ENCODE results near the gene CACTIN. TPM values are rescaled to one million over a fixed set of nuclear protein-coding genes. Genes with fewer than 3 reads are reported as not detected.
"Not testable (repeated sequence)": the region's sequence is repeated elsewhere in the genome, so short reads cannot be mapped to it uniquely, and the experiment has no call there.

The CACTIN gene
- total RNA-seq, 1 experiment from 2014 or later, result 25.3 TPM

GRCh38 chr19:3590991-3591659 lies 35.5 kb downstream of the CACTIN start:
- Histone ChIP-seq H3K9me3 (no peaks in the 10 kb centered on the region), H3K36me3 (no peaks in the 10 kb centered on the region), H3K27me3 (no peaks in the 10 kb centered on the region), H3K4me3 (no peak overlapping the region)
- DNase-seq, result no peak

DNA sequence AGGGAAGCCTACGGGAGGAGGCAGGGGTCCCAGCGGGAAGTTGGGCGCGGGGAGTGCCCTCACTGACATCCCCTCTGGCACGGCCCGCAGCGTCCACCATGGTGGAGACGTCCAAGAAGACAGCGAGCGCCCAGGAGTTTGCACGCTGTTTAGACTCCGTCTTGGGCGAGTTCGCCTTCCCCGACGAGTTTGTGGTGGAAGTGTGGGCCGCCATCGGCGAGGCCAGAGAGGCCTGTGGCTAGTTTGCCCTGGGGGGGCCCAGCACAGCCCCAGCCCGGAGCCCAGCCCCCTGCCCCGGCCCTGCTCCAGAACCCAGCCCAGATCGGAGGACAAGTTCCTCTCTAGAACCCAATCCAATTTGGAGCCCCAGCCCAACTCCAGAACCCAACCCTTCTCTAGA lies 36.6 kb downstream of the CACTIN start:
- Histone ChIP-seq H3K4me3 (no peak overlapping the region), H3K36me3 (no peaks in the 10 kb centered on the region), H3K9me3 (no peaks in the 10 kb centered on the region), H3K27me3 (0 out of 2 replicates have a peak, but pooled peaks cover 4% of the 10 kb centered on the region)
- DNase-seq, result no peak

GRCh38 chr19:3589439-3589838 lies 37.2 kb downstream of the CACTIN start:
- H3K36me3 ChIP-seq, result no peaks in the 10 kb centered on the region
- no peak overlapping the region for H3K4me3 ChIP-seq
- H3K9me3 ChIP-seq, result no peaks in the 10 kb centered on the region
- 0 out of 2 replicates have a peak, but pooled peaks cover 4% of the 10 kb centered on the region for H3K27me3 ChIP-seq
- no peak for DNase-seq

- Histone ChIP-seq H3K9me3 (no peaks in the 10 kb centered on the region), H3K27me3 (0 out of 2 replicates have a peak, but pooled peaks cover 4% of the 10 kb centered on the region), H3K36me3 (no peaks in the 10 kb centered on the region), H3K4me3 (no peak overlapping the region)
- no peak for DNase-seq
These were observed 39.8 kb downstream of the CACTIN start for GRCh38 chr19:3586707-3587346.

DNA sequence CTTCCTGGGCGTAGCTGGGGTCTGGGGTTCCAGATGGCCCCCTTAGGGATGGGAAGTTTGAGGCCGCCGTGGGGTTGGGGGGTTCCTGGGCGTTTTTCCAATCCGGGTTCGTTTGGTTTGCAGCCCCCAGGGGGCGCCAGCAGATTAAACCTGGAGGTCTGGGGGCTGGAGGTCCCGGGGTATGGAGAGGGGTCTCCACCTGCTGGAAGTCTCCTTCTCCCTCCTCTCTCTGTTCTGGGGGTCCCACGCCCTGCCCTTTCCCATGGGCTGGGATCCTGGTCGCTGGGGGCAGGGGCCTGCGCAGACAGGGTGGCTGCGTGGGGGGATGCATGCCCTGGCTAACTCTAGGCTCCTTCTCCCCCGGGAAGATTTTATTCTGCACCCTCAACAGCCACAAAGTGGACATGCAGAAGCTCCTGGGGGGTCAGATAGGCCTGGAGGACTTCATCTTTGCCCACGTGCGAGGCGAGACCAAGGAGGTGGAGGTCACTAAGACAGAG lies 40.4 kb downstream of the CACTIN start:
- Histone ChIP-seq H3K36me3 (no peaks in the 10 kb centered on the region), H3K9me3 (no peaks in the 10 kb centered on the region), H3K27me3 (0 out of 2 replicates have a peak, but pooled peaks cover 4% of the 10 kb centered on the region), H3K4me3 (no peak overlapping the region)
- no peak for DNase-seq

DNA sequence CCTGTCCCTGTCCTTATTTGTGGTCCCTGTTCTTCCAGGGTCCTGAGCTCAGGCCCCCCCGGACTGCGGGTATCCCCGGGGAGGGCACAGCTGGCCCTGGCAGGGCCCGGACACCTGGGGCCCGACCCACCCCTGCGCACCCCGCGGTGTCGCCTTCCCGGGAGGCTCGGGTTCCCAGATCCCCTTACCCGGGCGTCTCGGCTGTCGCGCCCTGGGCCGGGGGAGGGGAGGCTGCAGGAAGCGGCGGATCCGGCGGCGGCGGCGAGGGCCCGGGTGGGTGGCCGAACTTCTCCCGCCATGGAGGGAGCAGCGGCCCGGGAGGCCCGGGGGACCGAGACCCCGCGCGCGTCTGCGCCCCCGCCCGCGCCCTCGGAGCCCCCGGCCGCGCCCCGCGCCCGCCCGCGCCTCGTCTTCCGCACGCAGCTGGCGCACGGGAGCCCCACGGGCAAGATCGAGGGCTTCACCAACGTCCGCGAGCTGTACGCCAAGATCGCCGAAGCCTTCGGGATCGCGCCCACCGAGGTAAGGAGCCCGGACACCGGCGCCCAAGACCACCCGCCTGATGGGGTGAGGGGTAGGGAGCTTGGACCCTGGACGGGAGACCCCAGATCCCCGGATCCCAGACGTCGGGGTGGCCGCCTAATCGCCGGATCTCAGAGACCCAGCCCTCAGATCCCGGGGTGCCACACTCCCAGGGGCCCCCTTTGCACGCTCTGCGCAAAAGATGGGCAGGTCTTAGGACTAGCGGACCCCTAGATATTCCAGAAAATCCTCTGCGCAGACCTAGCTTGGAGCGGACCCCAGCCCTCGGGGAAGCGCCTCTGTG lies 41.1 kb downstream of the CACTIN start, which contains the start of gene GIPC3:
TSS of gene GIPC3 (plus strand) at position 178 of the 826 bp plus-strand sequence. CDS start at position 298, 120 bp downstream.
- no peaks in the 10 kb centered on the region for H3K36me3 ChIP-seq
- no peak for DNase-seq
- H3K9me3 ChIP-seq, result no peaks in the 10 kb centered on the region
- H3K27me3 ChIP-seq, result 0 out of 2 replicates have a peak, but pooled peaks cover 4% of the 10 kb centered on the region
- H3K4me3 ChIP-seq, result no peak within 1 kb of the TSS

DNA sequence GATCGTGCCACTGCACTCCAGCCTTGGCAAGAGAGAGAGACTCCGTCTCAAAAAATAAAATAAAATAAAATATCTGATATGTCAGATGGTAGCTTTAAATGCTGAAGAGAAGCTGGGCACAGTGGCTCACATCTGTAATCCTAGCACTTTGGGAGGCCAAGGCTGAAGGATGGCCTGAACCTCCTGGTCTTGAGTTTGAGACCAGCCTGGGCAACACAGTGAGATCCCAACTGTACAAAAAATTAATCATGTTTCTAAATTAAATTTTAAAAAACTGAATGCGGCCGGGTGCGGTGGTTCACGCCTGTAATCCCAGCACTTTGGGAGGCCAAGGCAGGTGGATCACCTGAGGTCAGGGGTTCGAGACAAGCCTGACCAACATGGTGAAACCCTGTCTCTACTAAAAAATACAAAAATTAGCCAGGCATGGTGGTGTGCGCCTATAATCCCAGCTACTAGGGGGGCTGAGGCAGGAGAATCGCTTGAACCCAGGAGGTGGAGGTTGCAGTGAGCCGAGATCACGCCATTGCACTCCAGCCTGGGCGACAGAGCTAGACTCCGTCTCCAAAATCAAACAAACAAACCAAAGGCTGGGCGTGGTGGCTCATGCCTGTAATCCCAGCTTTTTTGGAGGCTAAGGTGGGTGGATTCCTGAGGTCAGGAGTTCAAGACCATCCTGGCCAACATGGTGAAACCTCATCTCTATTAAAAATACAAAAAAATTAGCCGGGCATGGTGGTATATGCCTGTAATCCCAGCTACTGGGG lies 42.4 kb downstream of the CACTIN start:
- not testable (repeated sequence) for DNase-seq, H3K9me3 ChIP-seq, H3K27me3 ChIP-seq, H3K4me3 ChIP-seq, H3K36me3 ChIP-seq

DNA sequence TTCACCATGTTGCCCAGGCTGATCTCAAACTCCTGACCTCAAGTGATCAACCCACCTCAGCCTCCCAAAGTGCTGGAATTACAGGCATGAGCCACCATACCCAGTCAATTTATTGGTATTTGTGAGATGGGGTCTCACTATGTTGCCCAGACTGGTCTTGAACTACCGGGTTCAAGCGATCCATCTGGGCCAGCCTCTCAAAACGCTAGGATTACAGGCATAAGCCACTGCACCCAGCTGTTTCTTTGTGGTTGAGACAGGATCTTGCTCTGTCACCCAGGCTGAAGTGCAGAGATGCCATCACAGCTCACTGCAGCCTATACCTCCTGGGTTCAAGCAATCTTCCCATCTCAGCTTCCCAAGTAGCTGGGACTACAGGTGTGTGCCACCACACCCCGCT lies 44.8 kb downstream of the CACTIN start:
- H3K36me3 ChIP-seq, H3K4me3 ChIP-seq, DNase-seq, H3K27me3 ChIP-seq, H3K9me3 ChIP-seq: not testable (repeated sequence)

DNA sequence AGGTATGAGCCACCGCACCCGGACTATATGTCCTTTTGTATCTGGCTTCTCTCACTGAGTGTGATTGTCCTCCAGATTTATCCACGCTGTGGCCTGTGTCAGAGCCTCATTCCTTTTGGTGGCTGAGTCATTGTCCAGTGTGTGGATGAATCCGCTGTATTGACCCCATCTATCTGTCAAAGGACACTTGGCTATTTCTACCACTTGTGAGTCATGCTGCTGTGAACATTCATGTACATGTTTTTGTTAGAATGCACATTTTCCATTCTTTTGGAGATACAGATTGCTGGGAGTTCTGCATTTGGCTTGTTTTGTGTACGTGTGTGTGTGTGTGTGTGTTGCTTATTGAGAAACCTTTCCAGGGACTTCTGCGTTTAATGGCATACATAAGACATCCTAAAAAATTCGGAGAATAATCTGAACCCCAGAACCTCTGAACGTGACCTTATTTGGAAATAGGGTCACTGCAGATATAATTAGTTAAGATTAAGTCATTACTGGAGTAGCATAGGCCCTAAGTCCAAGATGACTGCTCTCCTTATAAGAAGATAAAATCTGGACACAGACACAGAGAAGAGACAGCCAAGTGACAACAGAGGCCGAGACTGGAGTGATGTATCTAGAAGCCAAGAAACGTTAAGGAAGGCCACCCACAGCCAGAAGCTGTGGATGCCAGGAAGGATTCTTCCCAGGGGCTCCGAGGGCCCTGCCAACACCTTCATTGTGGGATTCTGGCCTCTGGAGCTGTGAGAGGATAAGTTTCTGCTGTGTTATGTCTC lies 46.2 kb downstream of the CACTIN start:
- no peaks in the 10 kb centered on the region for H3K27me3 ChIP-seq
- no peaks in the 10 kb centered on the region for H3K36me3 ChIP-seq
- no peak overlapping the region for H3K4me3 ChIP-seq
- no peak for DNase-seq
- H3K9me3 ChIP-seq, result no peaks in the 10 kb centered on the region

- Histone ChIP-seq H3K4me3 (no peak overlapping the region), H3K27me3 (no peaks in the 10 kb centered on the region), H3K36me3 (no peaks in the 10 kb centered on the region), H3K9me3 (no peaks in the 10 kb centered on the region)
- no peak for DNase-seq
These were observed 48.2 kb downstream of the CACTIN start for GRCh38 chr19:3578390-3578789.

- Histone ChIP-seq H3K4me3 (no peak overlapping the region), H3K9me3 (no peaks in the 10 kb centered on the region), H3K36me3 (no peaks in the 10 kb centered on the region), H3K27me3 (no peaks in the 10 kb centered on the region)
- DNase-seq, result no peak
These were observed 48.8 kb downstream of the CACTIN start for GRCh38 chr19:3577723-3578344.

- Histone ChIP-seq H3K27me3 (no peaks in the 10 kb centered on the region), H3K4me3 (no peak overlapping the region), H3K36me3 (no peaks in the 10 kb centered on the region), H3K9me3 (no peaks in the 10 kb centered on the region)
- DNase-seq, result no peak
These were observed 49.7 kb downstream of the CACTIN start for GRCh38 chr19:3576696-3577443.

DNA sequence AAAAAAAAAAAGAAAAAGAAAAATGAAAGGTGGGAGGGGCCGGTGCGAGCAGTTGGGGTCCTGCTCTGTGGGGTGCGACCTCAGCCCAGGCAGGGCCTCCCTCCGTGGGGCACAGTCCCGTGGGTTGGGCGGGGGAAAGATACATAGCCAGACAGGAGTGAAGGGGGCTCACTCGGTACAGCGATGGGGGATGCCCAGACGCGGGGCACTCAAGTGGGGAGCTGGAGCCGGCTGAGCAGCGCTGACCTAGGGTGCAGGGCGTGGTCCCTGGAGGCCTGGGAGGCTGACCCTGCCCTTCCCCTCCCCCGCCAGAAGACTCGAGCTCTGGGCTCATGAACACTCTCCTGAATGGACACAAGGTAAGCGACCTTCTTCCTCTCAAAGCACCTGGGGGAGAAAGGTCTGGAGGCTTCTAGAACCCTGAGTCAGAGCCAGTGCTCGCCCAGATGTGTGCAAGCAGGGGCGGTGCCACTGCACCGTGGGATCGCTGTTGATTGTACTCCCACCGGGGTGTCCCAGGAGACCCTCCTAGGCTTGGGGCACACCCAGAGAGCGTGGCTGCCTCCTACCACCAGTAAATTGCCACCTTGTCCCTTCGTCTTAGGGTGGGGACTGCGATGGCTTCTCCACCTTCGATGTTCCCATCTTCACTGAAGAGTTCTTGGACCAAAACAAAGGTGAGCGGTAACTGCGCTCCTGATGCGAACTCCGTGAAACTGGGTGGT lies 50.5 kb downstream of the CACTIN start:
- Histone ChIP-seq H3K4me3 (no peak overlapping the region), H3K9me3 (no peaks in the 10 kb centered on the region), H3K27me3 (no peaks in the 10 kb centered on the region), H3K36me3 (no peaks in the 10 kb centered on the region)
- DNase-seq, result no peak

- DNase-seq, result no peak
- Histone ChIP-seq H3K36me3 (no peaks in the 10 kb centered on the region), H3K27me3 (no peaks in the 10 kb centered on the region), H3K4me3 (no peak overlapping the region), H3K9me3 (no peaks in the 10 kb centered on the region)
These were observed 51.3 kb downstream of the CACTIN start for GRCh38 chr19:3575260-3575741.

All from MG63 (cell line).